ENCODE data around the gene SLC19A2.
"Not testable (repeated sequence)": the region's sequence is repeated elsewhere in the genome, so short reads cannot be mapped to it uniquely, and the experiment has no call there.

The SLC19A2 gene

GRCh38 chr1:169485431-169486280 lies at the start of gene SLC19A2:
SLC19A2 (minus strand) TSS chr1:169485944; CDS start chr1:169485766, 178 bp downstream.
- H3K4me3 ChIP-seq (ENCODE audit: control insufficient read depth, low read depth, low read length): peak within 1 kb of the TSS; percentile 69
- TF ChIP-seq CTCF (conservative IDR thresholded peaks at IDR 0.05; ENCODE audit: control insufficient read depth, insufficient read depth, low read depth, low read length): peak; percentile 26
- DNase-seq (ENCODE audit: low read depth): peak; percentile 99

- TF ChIP-seq CTCF (conservative IDR thresholded peaks at IDR 0.05; ENCODE audit: control insufficient read depth, insufficient read depth, low read depth, low read length): no peak
- DNase-seq (ENCODE audit: low read depth): no peak
These were observed 48.9 kb upstream of the SLC19A2 start for GRCh38 chr1:169534653-169535052.

GRCh38 chr1:169533528-169534190 lies 47.9 kb upstream of the SLC19A2 start:
- H3K4me3 ChIP-seq (ENCODE audit: control insufficient read depth, low read depth, low read length); DNase-seq (ENCODE audit: low read depth): not testable (repeated sequence)

More at GRCh38 chr1:169534653-169535052, 48.9 kb upstream of the SLC19A2 start:
- no peak overlapping the region for H3K4me3 ChIP-seq (ENCODE audit: control insufficient read depth, low read depth, low read length)

- no peak for TF ChIP-seq CTCF (conservative IDR thresholded peaks at IDR 0.05; ENCODE audit: control insufficient read depth, insufficient read depth, low read depth, low read length)
- no peak overlapping the region for H3K4me3 ChIP-seq (ENCODE audit: control insufficient read depth, low read depth, low read length)
- no peak for DNase-seq (ENCODE audit: low read depth)
These were observed 44.7 kb upstream of the SLC19A2 start for GRCh38 chr1:169530448-169530847.

- DNase-seq (ENCODE audit: low read depth): no peak
- no peak overlapping the region for H3K4me3 ChIP-seq (ENCODE audit: control insufficient read depth, low read depth, low read length)
- no peak for TF ChIP-seq CTCF (conservative IDR thresholded peaks at IDR 0.05; ENCODE audit: control insufficient read depth, insufficient read depth, low read depth, low read length)
These were observed 43.4 kb upstream of the SLC19A2 start for GRCh38 chr1:169529068-169529642.

- no peak overlapping the region for H3K4me3 ChIP-seq (ENCODE audit: control insufficient read depth, low read depth, low read length)
- TF ChIP-seq CTCF (conservative IDR thresholded peaks at IDR 0.05; ENCODE audit: control insufficient read depth, insufficient read depth, low read depth, low read length): no peak
- DNase-seq (ENCODE audit: low read depth): no peak
These were observed 42.7 kb upstream of the SLC19A2 start for GRCh38 chr1:169528215-169529067.
